Natural killer cell (primary cell): ENCODE results near the gene ALOXE3. TPM values are rescaled to one million over a fixed set of nuclear protein-coding genes. Genes with fewer than 3 reads are reported as not detected.

Experiments
- ATAC-seq, 3 donors: fragments of 150-1000 bp in 2 of 3; fragments of 200-7000 bp in 1 of 3; cut with Tn5 transposase; 1 replicate in 1 of 3; 2 replicates in 2 of 3; pipeline ENCODE4 v1.10.0; 2021; ENCODE audit warnings: mild to moderate bottlenecking in 2 of 3, moderate library complexity in 2 of 3
- DNase-seq, 2 donors: peaks; one replicate each; pipeline versions ENCODE4 v3.0.0 to v3.0.0-alpha.2; 2013 to 2021; ENCODE audit warnings: mixed read lengths in 1 of 2
- H3K27ac ChIP-seq: one replicate; pipeline ENCODE4 v1.5.1; 2013; ENCODE audit warnings: mild to moderate bottlenecking, low read length
- H3K27me3 ChIP-seq: one replicate; pipeline ENCODE4 v1.6.1; 2013; ENCODE audit warnings: low read length; ENCODE audit not compliant: control insufficient read depth, insufficient read depth
- H3K36me3 ChIP-seq: one replicate; pipeline ENCODE4 v1.6.1; 2013; ENCODE audit warnings: low read length; ENCODE audit not compliant: control insufficient read depth, insufficient read depth
- H3K4me1 ChIP-seq: one replicate; pipeline ENCODE4 v1.6.1; 2013; ENCODE audit warnings: low read length; ENCODE audit not compliant: control insufficient read depth, insufficient read depth
- H3K4me3 ChIP-seq: one replicate; pipeline ENCODE4 v1.5.1; 2013; ENCODE audit warnings: low read length
- H3K9me3 ChIP-seq: one replicate; pipeline ENCODE4 v1.6.1; 2013; ENCODE audit warnings: low read length; ENCODE audit not compliant: control insufficient read depth, insufficient read depth
- H3K27ac Mint-ChIP-seq, 2 donors: one replicate each; pipeline ENCODE4 v1.8.0; 2022; ENCODE audit warnings: mild to moderate bottlenecking in 2 of 2, mixed read lengths in 2 of 2, moderate library complexity in 1 of 2
- H3K27me3 Mint-ChIP-seq, 2 donors: one replicate each; pipeline ENCODE4 v1.8.0; 2022; ENCODE audit warnings: low read depth in 2 of 2, mixed read lengths in 2 of 2
- H3K36me3 Mint-ChIP-seq: one replicate; pipeline ENCODE4 v1.8.0; 2022; ENCODE audit warnings: mixed read lengths
- H3K4me1 Mint-ChIP-seq, 2 donors: one replicate each; pipeline ENCODE4 v1.8.0; 2022; ENCODE audit warnings: mixed read lengths in 2 of 2
- H3K4me3 Mint-ChIP-seq: one replicate; pipeline ENCODE4 v1.8.0; 2022; ENCODE audit warnings: mild to moderate bottlenecking, moderate library complexity, mixed read lengths
- H3K9me3 Mint-ChIP-seq, 2 donors: one replicate each; pipeline ENCODE4 v1.8.0; 2022; ENCODE audit warnings: mixed read lengths in 2 of 2
- WGBS: methylation state at CpG from one replicate; pipeline ENCODE4 v1.1.7; 2013; ENCODE audit warnings: missing lambda C conversion rate; ENCODE audit not compliant: insufficient coverage; 5-methylcytosine and 5-hydroxymethylcytosine counted together
- intact Hi-C: fragments of 100-400 bp; cut with micrococcal nuclease; formaldehyde crosslinking; loops from one replicate; pipeline ENCODE4 v1.14.2; 2022
- total RNA-seq, 4 donors: library from RNA; stranded (reverse); fragments of 120-200 nt in 1 of 4; gene quantifications; one replicate each; pipeline versions ENCODE4 v1.2.3 to v1.2.4, GENCODE V29; 2013 to 2022
- TF ChIP-seq, protein P1 (sequence below): fragments of 200-600 bp; IDR thresholded peaks from one replicate; pipeline ENCODE4 v1.8.0; 2022; ENCODE audit warnings: antibody characterized with exemption

Gene ALOXE3
- total RNA-seq, 3 donors from 2014 or later (not counting 1 experiment from before 2014, with no cell fraction given) = not detected

DNA sequence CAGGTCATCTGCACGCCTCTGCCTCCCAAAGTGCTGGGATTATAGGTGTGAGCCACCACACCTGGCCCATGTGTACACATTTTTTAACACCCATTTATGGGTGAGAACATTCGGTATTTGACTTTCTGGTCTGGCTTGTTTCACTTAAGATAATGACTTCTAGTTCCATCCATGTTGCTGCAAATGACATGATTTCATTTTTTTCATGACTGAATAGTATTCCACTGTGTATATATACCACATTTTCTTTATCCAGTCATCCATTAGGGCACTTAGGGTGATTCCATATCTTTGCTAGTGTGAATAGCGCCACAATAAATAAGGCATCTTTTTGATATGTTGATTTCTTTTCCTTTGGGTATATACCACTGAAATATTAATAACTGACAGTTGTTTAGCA is 36.4 kb downstream of the ALOXE3 start:
- H3K4me3 Mint-ChIP-seq = no peak overlapping the region
- no peak overlapping the region for H3K27ac Mint-ChIP-seq
- H3K4me3 ChIP-seq = no peak overlapping the region
- no peak for DNase-seq
- WGBS = 87% methylated on average over 2 of the region's 3 CpGs
- peaks cover 19% of the 10 kb centered on the region for H3K4me1 ChIP-seq
- TF ChIP-seq, protein P1, sequence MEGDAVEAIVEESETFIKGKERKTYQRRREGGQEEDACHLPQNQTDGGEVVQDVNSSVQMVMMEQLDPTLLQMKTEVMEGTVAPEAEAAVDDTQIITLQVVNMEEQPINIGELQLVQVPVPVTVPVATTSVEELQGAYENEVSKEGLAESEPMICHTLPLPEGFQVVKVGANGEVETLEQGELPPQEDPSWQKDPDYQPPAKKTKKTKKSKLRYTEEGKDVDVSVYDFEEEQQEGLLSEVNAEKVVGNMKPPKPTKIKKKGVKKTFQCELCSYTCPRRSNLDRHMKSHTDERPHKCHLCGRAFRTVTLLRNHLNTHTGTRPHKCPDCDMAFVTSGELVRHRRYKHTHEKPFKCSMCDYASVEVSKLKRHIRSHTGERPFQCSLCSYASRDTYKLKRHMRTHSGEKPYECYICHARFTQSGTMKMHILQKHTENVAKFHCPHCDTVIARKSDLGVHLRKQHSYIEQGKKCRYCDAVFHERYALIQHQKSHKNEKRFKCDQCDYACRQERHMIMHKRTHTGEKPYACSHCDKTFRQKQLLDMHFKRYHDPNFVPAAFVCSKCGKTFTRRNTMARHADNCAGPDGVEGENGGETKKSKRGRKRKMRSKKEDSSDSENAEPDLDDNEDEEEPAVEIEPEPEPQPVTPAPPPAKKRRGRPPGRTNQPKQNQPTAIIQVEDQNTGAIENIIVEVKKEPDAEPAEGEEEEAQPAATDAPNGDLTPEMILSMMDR = no peak
- intact Hi-C loops = loop anchor here (5.0 kb wide), 1 partner anchor 35 kb away; the partner anchor contains the start of gene ALOXE3
- H3K4me1 Mint-ChIP-seq = peaks cover 0 to 14% of the 10 kb centered on the region in 2 donors
- no peaks in the 10 kb centered on the region for H3K27me3 ChIP-seq
- no peaks in the 10 kb centered on the region for H3K9me3 Mint-ChIP-seq
- no peaks in the 10 kb centered on the region for H3K36me3 Mint-ChIP-seq
- peaks cover 0 to 5% of the 10 kb centered on the region in 2 donors for H3K27me3 Mint-ChIP-seq
- ATAC-seq = no peak
- H3K36me3 ChIP-seq = no peaks in the 10 kb centered on the region
- no peak overlapping the region for H3K27ac ChIP-seq
- no peaks in the 10 kb centered on the region for H3K9me3 ChIP-seq

DNA sequence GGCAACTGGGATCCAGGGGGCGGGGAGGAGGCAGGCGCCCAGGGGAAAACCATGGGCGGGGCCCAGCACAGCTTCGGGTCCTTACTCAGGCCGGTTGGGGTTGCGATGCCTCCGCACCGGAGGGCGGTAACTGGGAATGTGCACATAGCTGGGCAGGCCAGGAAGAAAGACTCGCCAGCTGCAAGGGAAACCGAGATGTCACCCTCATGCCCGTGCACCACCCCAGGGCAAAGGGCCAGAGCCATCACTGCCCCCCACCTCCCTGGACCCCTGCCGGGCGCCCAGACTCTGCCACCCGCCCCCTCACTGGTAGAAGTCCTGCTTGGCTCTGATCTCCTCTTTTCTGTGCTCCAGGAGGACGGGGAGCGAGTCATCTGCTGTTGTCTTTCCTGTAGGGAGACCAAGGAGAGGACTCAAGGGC is 37.5 kb downstream of the ALOXE3 start:
- Histone ChIP-seq H3K4me1 (peaks cover 19% of the 10 kb centered on the region), H3K27ac (no peak overlapping the region), H3K4me3 (no peak overlapping the region), H3K27me3 (no peaks in the 10 kb centered on the region), H3K9me3 (no peaks in the 10 kb centered on the region), H3K36me3 (no peaks in the 10 kb centered on the region)
- Mint-ChIP-seq H3K4me1 (peaks cover 0 to 14% of the 10 kb centered on the region in 2 donors), H3K9me3 (no peaks in the 10 kb centered on the region), H3K36me3 (no peaks in the 10 kb centered on the region), H3K4me3 (peak overlapping the region; percentile 28), H3K27ac (no peak overlapping the region), H3K27me3 (peaks cover 0 to 6% of the 10 kb centered on the region in 2 donors)
- ATAC-seq (no peak), DNase-seq (no peak)
- 95% methylated on average over 17 of the region's 17 CpGs for WGBS
- TF ChIP-seq, protein P1 = no peak
- intact Hi-C loops = loop anchor here (5.0 kb wide), 1 partner anchor 36 kb away; the partner anchor contains the start of gene ALOXE3

DNA sequence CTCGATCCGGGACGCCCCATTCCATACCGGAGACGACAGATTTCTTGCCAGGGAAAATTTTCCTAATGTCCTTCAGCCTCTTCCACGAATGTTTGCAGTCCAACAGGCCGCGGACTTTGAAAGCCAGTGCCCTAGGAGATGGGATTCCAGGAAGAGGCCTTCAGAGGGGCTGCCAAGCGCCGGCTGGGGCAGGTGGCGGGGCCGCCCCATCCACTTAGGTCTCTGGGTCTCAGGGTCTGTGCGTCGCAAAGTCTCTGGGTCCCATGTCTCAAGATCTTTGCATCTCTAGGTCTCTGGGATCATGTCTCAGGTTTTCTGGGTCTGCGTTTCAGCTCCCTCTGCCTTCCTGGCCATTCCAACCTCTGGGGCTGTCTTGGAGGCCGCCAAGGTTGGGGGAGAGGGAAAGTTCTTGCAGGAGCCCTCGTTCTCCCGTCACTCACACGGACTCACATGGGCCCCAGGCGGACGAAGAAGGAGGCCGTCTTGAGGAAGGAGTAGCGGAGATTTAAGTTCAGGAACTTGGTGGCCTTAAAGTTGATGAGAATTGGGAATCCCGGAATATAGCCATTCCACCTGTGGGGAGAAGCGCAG is 38.0 kb downstream of the ALOXE3 start:
- Mint-ChIP-seq H3K27ac (peak overlapping the region in 1 of 2 donors; percentile 88), H3K9me3 (no peaks in the 10 kb centered on the region), H3K27me3 (peaks cover under 1 to 6% of the 10 kb centered on the region in 2 donors), H3K4me1 (peaks cover 0 to 14% of the 10 kb centered on the region in 2 donors), H3K36me3 (no peaks in the 10 kb centered on the region), H3K4me3 (peak overlapping the region; percentile 90)
- TF ChIP-seq, protein P1 = no peak
- Histone ChIP-seq H3K27me3 (no peaks in the 10 kb centered on the region), H3K9me3 (no peaks in the 10 kb centered on the region), H3K36me3 (no peaks in the 10 kb centered on the region), H3K27ac (no peak overlapping the region), H3K4me1 (peaks cover 19% of the 10 kb centered on the region), H3K4me3 (no peak overlapping the region)
- intact Hi-C loops = loop anchor here (5.0 kb wide), 1 partner anchor 37 kb away; the partner anchor contains the start of gene ALOXE3
- no peak for DNase-seq
- WGBS = 40% methylated on average over 25 of the region's 25 CpGs
- ATAC-seq = no peak
